DND-41 (cell line): ENCODE measurements around the gene GATA2.

Experiments used
- ATAC-seq: fragments of 200-7000 bp; cut with Tn5 transposase; 3 replicates; pipeline ENCODE4 v1.9.1; 2021; ENCODE audit warnings: low read depth; ENCODE audit not compliant: insufficient read depth
- DNase-seq: peaks from one replicate; pipeline ENCODE4 v3.0.0-alpha.2; 2020
- H2AFZ ChIP-seq: 2 replicates; pipeline ENCODE4 v1.6.0; 2012; ENCODE audit warnings: low read depth, low read length
- H3K27ac ChIP-seq: 2 replicates; pipeline ENCODE4 v1.5.1; 2012; ENCODE audit warnings: low read length, inconsistent platforms
- H3K27me3 ChIP-seq: fragments of 200-600 bp; sonication (generic); 2 replicates; pipeline ENCODE4 v1.6.0; 2012; ENCODE audit warnings: low read length, mild to moderate bottlenecking, inconsistent platforms; ENCODE audit not compliant: insufficient read depth, poor library complexity
- H3K36me3 ChIP-seq: 2 replicates; pipeline ENCODE4 v1.5.1; 2012; ENCODE audit warnings: low read length, inconsistent platforms; ENCODE audit not compliant: insufficient read depth
- H3K4me1 ChIP-seq: 2 replicates; pipeline ENCODE4 v1.5.1; 2012; ENCODE audit warnings: mild to moderate bottlenecking, low read length; ENCODE audit not compliant: insufficient read depth
- H3K4me2 ChIP-seq: 2 replicates; pipeline ENCODE4 v1.6.0; 2012; ENCODE audit warnings: mild to moderate bottlenecking, moderate library complexity, low read length, inconsistent platforms; ENCODE audit not compliant: insufficient read depth
- H3K4me3 ChIP-seq, 2 experiments: fragments of 200-600 bp in 1 of 2; shearing (Covaris generic) in 1 of 2; 2 replicates each; pipeline ENCODE4 v1.5.1; 2012 to 2016; ENCODE audit warnings: inconsistent platforms in 2 of 2, low read length in 2 of 2, mild to moderate bottlenecking in 2 of 2, low read depth in 1 of 2, moderate library complexity in 1 of 2
- H3K79me2 ChIP-seq: 2 replicates; pipeline ENCODE4 v1.6.0; 2012; ENCODE audit warnings: low read length, inconsistent platforms; ENCODE audit not compliant: insufficient read depth
- H3K9ac ChIP-seq: 2 replicates; pipeline ENCODE4 v1.6.0; 2012; ENCODE audit warnings: low read depth, mild to moderate bottlenecking, inconsistent platforms, low read length, moderate library complexity
- H3K9me3 ChIP-seq: 2 replicates; pipeline ENCODE4 v1.5.1; 2012; ENCODE audit warnings: low read length, moderate library complexity, mild to moderate bottlenecking, inconsistent platforms; ENCODE audit not compliant: insufficient read depth, severe bottlenecking
- H4K20me1 ChIP-seq: 2 replicates; pipeline ENCODE4 v1.6.0; 2012; ENCODE audit warnings: low read length; ENCODE audit not compliant: insufficient read depth
- CTCF ChIP-seq: IDR thresholded peaks from 2 replicates; pipeline ENCODE4 v1.5.1; 2012; ENCODE audit warnings: borderline replicate concordance, low read length, moderate library complexity, mild to moderate bottlenecking; ENCODE audit not compliant: poor library complexity, severe bottlenecking; ENCODE audit errors: extremely low read depth
- EZH2 ChIP-seq: IDR thresholded peaks from 3 replicates; pipeline ENCODE4 v1.6.1; 2012; ENCODE audit warnings: borderline replicate concordance, low read depth, mild to moderate bottlenecking, moderate library complexity, low read length, inconsistent platforms; ENCODE audit not compliant: severe bottlenecking

Gene GATA2

GRCh38 chr3:128453501-128454309 lies 39.3 kb downstream of the GATA2 start:
- ATAC-seq (no peak), DNase-seq (no peak)
- Histone ChIP-seq H3K79me2 (no peaks in the 10 kb centered on the region), H3K9ac (no peak overlapping the region), H3K4me3 (no peak overlapping the region), H3K36me3 (no peaks in the 10 kb centered on the region), H3K4me2 (no peak overlapping the region), H4K20me1 (peaks cover 3% of the 10 kb centered on the region), H3K4me1 (peaks cover 1% of the 10 kb centered on the region; the same call in 1 of the 2 replicates), H3K9me3 (no peaks in the 10 kb centered on the region), H2AFZ (no peak overlapping the region), H3K27me3 (no peaks in the 10 kb centered on the region), H3K27ac (no peak overlapping the region)
- no peak for TF ChIP-seq CTCF
- no peak for TF ChIP-seq EZH2

- Histone ChIP-seq H3K4me1 (peaks cover 6% of the 10 kb centered on the region; the same call in 1 of the 2 replicates), H2AFZ (no peak overlapping the region), H3K27ac (no peak overlapping the region), H3K79me2 (no peaks in the 10 kb centered on the region), H3K36me3 (no peaks in the 10 kb centered on the region), H3K27me3 (no peaks in the 10 kb centered on the region), H3K4me2 (no peak overlapping the region), H3K4me3 (no peak overlapping the region), H3K9me3 (no peaks in the 10 kb centered on the region), H3K9ac (no peak overlapping the region), H4K20me1 (peaks cover 3% of the 10 kb centered on the region)
- TF ChIP-seq CTCF (no peak), EZH2 (no peak)
- ATAC-seq, result no peak
- DNase-seq, result no peak
Observed at GRCh38 chr3:128452678-128453275, 40.2 kb downstream of the GATA2 start.

- no peak for ATAC-seq
- TF ChIP-seq CTCF, result no peak
- TF ChIP-seq EZH2, result no peak
- no peaks in the 10 kb centered on the region for H3K79me2 ChIP-seq
- H3K9ac ChIP-seq, result no peak overlapping the region
- no peaks in the 10 kb centered on the region for H3K9me3 ChIP-seq
- H4K20me1 ChIP-seq, result peaks cover 3% of the 10 kb centered on the region
- H3K4me1 ChIP-seq, result peaks cover 6% of the 10 kb centered on the region; the same call in 1 of the 2 replicates
- H3K27me3 ChIP-seq, result no peaks in the 10 kb centered on the region
- H2AFZ ChIP-seq, result no peak overlapping the region
- DNase-seq, result no peak
- no peaks in the 10 kb centered on the region for H3K36me3 ChIP-seq
- no peak overlapping the region for H3K4me3 ChIP-seq
- no peak overlapping the region for H3K27ac ChIP-seq
- no peak overlapping the region for H3K4me2 ChIP-seq
Observed at GRCh38 chr3:128452120-128452519, 40.9 kb downstream of the GATA2 start.
